Measurements from ENCODE around the gene ERF.

GRCh38 chr19:42242069-42242511, 12.8 kb downstream of the ERF start:
- TF ChIP-seq CTCF (IDR thresholded peaks at IDR 0.05) (no peak), NRF1 (IDR thresholded peaks at IDR 0.05; ENCODE audit: low read depth, low read length) (no peak), USF2 (IDR thresholded peaks at IDR 0.05; ENCODE audit: borderline replicate concordance, low read depth, low read length) (no peak), TEAD4 (IDR thresholded peaks at IDR 0.05; ENCODE audit: borderline replicate concordance, insufficient read depth) (no peak), MAX (IDR thresholded peaks at IDR 0.05; ENCODE audit: low read depth) (no peak), POLR2AphosphoS5 (IDR thresholded peaks at IDR 0.05; ENCODE audit: low read depth, low read length) (no peak), RFX5 (IDR thresholded peaks at IDR 0.05; ENCODE audit: low read length) (no peak), RAD21 (IDR thresholded peaks at IDR 0.05; ENCODE audit: low read length) (no peak), SIN3A (IDR thresholded peaks at IDR 0.05; ENCODE audit: borderline replicate concordance, low read depth, low read length) (no peak; the same call in 1 of the 2 replicates), FOSL2 (IDR thresholded peaks at IDR 0.05; ENCODE audit: borderline replicate concordance, low read depth) (no peak)

Measured in SK-N-SH (cell line).